ENCODE results near the gene USP4. TPM values are rescaled to one million over a fixed set of nuclear protein-coding genes. Genes with fewer than 3 reads are reported as not detected.

USP4 gene
- total RNA-seq, 4 donors from 2014 or later = 19.8 to 32.6 (median 28.5) TPM

DNA sequence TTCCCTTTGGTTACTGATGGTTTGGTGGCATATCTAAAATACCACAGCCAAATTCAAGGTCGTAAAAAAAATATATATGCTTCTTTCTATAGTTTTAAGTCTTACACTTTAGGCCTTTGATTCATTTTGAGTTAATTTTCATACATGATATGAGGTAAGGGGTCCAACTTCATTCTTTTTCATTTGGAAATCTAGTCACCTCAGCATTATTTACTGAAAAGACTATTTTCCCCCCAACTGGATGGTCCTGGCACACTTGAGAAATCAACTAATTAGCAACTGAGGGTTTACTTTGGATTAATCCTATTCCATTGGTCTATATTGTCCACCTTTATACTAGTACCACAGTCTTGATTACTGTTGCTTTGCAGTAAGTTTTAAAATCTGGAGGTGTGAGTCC lies 45.8 kb upstream of the USP4 start:
- Histone ChIP-seq H3K9me3 (no peaks in the 10 kb centered on the region), H3K27me3 (no peaks in the 10 kb centered on the region), H3K4me3 (replicated peaks in 1 of 3) (no peak overlapping the region), H3K36me3 (no peaks in the 10 kb centered on the region), H3K4me1 (peaks cover 5 to 19% of the 10 kb centered on the region in 2 donors), H3K27ac (no peak overlapping the region)
- TF ChIP-seq, protein P1, sequence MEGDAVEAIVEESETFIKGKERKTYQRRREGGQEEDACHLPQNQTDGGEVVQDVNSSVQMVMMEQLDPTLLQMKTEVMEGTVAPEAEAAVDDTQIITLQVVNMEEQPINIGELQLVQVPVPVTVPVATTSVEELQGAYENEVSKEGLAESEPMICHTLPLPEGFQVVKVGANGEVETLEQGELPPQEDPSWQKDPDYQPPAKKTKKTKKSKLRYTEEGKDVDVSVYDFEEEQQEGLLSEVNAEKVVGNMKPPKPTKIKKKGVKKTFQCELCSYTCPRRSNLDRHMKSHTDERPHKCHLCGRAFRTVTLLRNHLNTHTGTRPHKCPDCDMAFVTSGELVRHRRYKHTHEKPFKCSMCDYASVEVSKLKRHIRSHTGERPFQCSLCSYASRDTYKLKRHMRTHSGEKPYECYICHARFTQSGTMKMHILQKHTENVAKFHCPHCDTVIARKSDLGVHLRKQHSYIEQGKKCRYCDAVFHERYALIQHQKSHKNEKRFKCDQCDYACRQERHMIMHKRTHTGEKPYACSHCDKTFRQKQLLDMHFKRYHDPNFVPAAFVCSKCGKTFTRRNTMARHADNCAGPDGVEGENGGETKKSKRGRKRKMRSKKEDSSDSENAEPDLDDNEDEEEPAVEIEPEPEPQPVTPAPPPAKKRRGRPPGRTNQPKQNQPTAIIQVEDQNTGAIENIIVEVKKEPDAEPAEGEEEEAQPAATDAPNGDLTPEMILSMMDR (IDR thresholded peaks at IDR 0.05) = no peak
- TF ChIP-seq POLR2A (IDR thresholded peaks at IDR 0.05) = no peak
- 96 to 100% methylated on average over 1 of the region's 1 CpG for WGBS, 2 donors
- intact Hi-C loops (cut with DNase I) = no loop called here
- no peak for DNase-seq

DNA sequence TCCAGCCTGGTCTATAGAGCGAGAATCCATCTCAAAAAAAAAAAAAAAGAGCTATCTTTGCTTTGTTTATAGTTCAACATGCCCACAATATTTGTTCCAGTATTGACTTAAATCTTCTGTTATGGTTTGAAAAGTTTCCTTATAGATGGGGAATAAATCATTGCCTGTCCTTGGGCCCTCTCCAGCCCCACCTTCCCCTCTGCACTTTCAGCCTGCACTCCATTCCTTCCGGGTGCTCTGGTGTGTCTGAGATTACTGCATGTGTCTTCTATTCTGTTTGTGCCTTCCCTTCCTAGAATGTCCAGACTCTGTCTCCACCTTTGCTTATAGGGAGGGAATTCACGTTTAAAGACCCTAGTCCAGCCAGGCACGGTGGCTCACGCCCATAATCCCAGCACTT lies 43.5 kb upstream of the USP4 start:
- intact Hi-C loops (cut with DNase I) = no loop called here
- no peak overlapping the region for H3K4me3 ChIP-seq (replicated peaks in 1 of 3)
- WGBS, 2 donors = 78 to 83% methylated on average over 5 of the region's 5 CpGs
- TF ChIP-seq, protein P1 (IDR thresholded peaks at IDR 0.05) = no peak
- no peaks in the 10 kb centered on the region for H3K9me3 ChIP-seq
- no peaks in the 10 kb centered on the region for H3K36me3 ChIP-seq
- no peaks in the 10 kb centered on the region for H3K27me3 ChIP-seq
- DNase-seq = no peak
- H3K4me1 ChIP-seq = peaks cover 5 to 23% of the 10 kb centered on the region in 2 donors
- no peak overlapping the region for H3K27ac ChIP-seq

DNA sequence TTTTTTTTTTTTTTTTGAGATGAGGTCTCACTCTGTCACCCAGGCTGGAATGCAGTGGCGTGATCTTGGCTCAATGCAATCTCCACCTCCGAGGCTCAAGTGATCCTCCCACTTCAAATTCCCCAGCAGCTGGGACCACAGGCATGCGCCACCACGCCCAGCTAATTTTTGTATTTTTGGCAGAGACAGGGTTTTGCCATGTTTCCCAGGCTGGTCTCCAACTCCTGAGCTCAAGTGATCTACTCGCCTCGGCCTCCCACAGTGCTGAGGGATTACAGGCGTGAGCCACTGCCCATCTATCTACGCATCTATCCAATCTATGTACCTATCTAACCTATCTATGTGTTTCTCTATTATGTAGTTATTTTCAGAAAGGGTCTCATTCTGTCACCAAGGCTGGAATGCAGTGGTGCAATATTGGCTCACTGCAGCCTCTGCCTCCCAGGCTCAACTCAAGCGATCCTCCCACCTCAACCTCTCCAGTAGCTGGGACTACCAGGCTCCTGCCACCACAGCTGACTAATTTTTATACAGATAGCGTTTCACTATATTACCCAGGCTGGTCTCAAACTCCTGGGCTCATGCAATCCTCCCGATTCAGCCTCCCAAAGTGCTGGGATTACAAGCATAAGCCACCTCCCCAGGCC lies 38.5 kb upstream of the USP4 start:
- Histone ChIP-seq H3K4me1 (peaks cover 4 to 20% of the 10 kb centered on the region in 2 donors), H3K36me3 (peaks cover 10 to 15% of the 10 kb centered on the region in 2 donors), H3K9me3 (no peaks in the 10 kb centered on the region), H3K4me3 (replicated peaks in 1 of 3) (no peak overlapping the region), H3K27ac (no peak overlapping the region), H3K27me3 (no peaks in the 10 kb centered on the region)
- no peak for TF ChIP-seq POLR2A (IDR thresholded peaks at IDR 0.05)
- TF ChIP-seq, protein P1 (IDR thresholded peaks at IDR 0.05) = no peak
- intact Hi-C loops (cut with DNase I) = no loop called here
- peak; percentile 79 to 82 for DNase-seq
- WGBS, 2 donors = 58 to 60% methylated on average over 11 of the region's 11 CpGs

DNA sequence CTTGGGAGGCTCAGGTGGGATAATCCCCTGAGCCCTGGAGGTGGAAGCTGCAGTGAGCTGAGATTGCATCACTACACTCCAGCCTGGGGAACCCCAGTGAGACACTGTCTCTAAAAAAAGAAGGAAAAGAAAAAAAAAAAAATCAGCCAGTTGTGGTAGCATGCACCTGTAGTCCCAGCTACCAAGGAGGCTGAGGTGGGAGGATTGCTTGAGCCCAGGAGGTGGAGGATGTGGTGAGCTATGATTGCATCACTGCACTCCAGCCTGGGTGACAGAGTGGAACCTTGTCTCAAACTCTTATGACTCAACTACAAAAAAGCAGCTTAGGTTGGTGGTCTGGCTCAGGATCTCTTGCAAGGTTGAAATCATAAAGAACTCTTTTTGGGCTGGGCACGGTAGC lies 37.6 kb upstream of the USP4 start:
- 100% methylated on average over 1 of the region's 1 CpG for WGBS, 2 donors
- Histone ChIP-seq H3K27me3 (no peaks in the 10 kb centered on the region), H3K4me3 (replicated peaks in 1 of 3) (no peak overlapping the region), H3K27ac (no peak overlapping the region), H3K36me3 (peaks cover 17 to 23% of the 10 kb centered on the region in 2 donors), H3K9me3 (no peaks in the 10 kb centered on the region), H3K4me1 (peaks cover 4 to 21% of the 10 kb centered on the region in 2 donors)
- no peak for TF ChIP-seq POLR2A (IDR thresholded peaks at IDR 0.05)
- TF ChIP-seq, protein P1 (IDR thresholded peaks at IDR 0.05) = no peak
- no peak for DNase-seq
- intact Hi-C loops (cut with DNase I) = no loop called here

DNA sequence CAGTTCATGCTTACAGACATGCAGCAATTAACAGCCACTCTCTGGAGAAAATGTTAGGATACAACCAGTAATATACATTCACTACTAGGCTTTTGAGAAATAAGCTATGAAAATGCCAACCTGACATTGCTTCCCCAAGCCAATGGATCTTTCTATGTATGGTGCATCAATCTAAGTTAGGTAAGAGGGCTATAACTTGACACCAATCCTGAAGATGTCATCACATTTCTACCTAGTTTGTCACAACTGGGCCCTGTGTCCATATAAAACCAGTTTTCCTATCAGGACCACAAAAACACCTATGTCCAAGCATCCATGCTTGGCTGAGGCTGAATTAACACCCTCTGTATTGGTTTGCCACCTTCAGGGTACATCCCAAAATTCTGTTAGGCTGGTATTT lies 32.1 kb upstream of the USP4 start:
- Histone ChIP-seq H3K4me1 (peaks cover 0 to 7% of the 10 kb centered on the region in 2 donors), H3K9me3 (no peaks in the 10 kb centered on the region), H3K36me3 (peaks cover 33 to 36% of the 10 kb centered on the region in 2 donors), H3K4me3 (replicated peaks in 1 of 3) (no peak overlapping the region), H3K27ac (no peak overlapping the region), H3K27me3 (no peaks in the 10 kb centered on the region)
- intact Hi-C loops (cut with DNase I) = no loop called here
- DNase-seq = no peak
- no peak for TF ChIP-seq POLR2A (IDR thresholded peaks at IDR 0.05)
- TF ChIP-seq, protein P1 (IDR thresholded peaks at IDR 0.05) = no peak
